Cerebellar nuclear complex (tissue), 1 donor: ENCODE data around the gene ANAPC4.
"Not testable (repeated sequence)": the region's sequence is repeated elsewhere in the genome, so short reads cannot be mapped to it uniquely, and the experiment has no call there.

Experiments
- DNase-seq, 2 experiments: peaks; one replicate each; lab custom pipeline; 2025; lab: John Stamatoyannopoulos, UW

ANAPC4 gene, protein sequence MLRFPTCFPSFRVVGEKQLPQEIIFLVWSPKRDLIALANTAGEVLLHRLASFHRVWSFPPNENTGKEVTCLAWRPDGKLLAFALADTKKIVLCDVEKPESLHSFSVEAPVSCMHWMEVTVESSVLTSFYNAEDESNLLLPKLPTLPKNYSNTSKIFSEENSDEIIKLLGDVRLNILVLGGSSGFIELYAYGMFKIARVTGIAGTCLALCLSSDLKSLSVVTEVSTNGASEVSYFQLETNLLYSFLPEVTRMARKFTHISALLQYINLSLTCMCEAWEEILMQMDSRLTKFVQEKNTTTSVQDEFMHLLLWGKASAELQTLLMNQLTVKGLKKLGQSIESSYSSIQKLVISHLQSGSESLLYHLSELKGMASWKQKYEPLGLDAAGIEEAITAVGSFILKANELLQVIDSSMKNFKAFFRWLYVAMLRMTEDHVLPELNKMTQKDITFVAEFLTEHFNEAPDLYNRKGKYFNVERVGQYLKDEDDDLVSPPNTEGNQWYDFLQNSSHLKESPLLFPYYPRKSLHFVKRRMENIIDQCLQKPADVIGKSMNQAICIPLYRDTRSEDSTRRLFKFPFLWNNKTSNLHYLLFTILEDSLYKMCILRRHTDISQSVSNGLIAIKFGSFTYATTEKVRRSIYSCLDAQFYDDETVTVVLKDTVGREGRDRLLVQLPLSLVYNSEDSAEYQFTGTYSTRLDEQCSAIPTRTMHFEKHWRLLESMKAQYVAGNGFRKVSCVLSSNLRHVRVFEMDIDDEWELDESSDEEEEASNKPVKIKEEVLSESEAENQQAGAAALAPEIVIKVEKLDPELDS

DNA sequence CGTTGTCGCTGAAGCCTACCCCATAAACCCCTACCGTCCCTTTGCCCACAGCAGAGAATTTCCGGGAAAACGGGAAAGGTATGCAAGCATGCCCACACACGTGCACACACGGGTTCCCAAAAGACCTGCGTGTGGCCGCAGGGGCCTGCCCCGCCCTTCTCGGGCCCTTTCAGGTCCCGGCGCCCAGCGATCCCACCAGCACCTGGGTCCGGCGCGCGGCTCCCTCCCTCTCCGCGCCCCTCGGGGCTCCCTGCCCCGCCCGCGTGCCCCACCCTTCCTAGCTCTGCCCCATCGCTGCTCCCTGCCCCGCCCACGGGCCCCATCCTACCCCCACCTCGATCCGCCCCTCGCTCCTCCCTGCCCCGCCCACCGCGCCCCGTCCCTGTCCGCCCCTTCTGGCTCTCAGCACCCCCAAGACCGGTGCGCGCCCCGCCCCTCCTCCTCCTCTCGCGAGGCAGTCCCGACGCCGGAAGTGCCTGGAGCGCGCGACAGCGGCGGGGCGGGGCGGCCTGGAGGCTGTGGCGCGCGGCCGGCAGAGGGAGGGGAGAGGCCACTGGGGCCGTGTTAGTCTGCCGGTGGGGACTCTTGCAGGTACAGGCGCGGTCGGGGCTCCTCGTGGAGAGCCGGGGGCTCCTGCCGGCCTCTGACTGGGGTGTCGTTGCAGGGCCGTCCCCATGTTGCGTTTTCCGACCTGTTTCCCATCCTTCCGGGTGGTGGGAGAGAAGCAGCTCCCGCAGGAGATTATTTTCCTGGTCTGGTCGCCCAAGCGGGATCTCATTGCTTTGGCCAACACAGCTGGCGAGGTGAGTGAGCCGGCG lies at the start of gene ANAPC4:
ANAPC4 (plus strand) TSS at position 510 of the 818 bp plus-strand sequence; CDS start at position 675, 165 bp downstream.
- peak; percentile 20 to 39 for DNase-seq

DNA sequence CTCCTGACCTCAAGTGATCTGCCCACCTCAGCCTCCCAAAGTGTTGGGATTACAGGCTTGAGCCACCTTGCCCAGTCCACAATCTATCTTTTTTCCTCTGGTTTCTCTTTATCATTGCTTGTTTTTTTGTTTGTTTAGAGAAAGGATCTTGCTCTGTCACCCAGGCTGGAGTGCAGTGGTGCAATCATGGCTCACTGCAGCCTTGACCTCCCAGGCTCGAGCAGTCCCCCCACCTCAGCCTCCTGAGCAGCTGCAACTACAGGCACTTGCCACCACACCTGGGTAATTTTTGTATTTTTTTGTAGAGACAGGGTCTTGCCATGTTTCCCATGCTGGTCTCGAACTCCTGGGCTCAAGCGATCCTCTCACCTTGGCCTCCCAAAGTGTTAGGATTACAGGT lies 48.6 kb upstream of the ANAPC4 start:
- not testable (repeated sequence) for DNase-seq

DNA sequence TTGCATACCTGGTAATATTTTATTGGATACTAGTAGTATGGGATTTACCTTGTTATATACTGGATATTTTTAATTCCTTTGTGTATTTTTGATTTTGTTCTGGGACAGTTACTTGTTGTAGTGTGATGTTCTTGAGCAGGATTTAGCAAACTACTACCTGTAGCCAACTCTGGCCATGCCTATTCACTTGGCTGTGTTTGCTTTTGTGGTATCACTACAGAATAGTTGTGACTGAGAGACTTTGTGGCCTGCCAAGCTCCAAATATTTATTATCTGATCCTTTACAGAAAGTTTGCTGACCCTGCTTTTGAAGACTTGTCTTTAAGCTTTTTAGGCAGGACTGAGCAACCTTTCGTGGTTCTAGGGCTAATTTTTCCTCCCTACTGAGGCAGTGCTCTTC lies 46.7 kb upstream of the ANAPC4 start:
- DNase-seq: no peak

DNA sequence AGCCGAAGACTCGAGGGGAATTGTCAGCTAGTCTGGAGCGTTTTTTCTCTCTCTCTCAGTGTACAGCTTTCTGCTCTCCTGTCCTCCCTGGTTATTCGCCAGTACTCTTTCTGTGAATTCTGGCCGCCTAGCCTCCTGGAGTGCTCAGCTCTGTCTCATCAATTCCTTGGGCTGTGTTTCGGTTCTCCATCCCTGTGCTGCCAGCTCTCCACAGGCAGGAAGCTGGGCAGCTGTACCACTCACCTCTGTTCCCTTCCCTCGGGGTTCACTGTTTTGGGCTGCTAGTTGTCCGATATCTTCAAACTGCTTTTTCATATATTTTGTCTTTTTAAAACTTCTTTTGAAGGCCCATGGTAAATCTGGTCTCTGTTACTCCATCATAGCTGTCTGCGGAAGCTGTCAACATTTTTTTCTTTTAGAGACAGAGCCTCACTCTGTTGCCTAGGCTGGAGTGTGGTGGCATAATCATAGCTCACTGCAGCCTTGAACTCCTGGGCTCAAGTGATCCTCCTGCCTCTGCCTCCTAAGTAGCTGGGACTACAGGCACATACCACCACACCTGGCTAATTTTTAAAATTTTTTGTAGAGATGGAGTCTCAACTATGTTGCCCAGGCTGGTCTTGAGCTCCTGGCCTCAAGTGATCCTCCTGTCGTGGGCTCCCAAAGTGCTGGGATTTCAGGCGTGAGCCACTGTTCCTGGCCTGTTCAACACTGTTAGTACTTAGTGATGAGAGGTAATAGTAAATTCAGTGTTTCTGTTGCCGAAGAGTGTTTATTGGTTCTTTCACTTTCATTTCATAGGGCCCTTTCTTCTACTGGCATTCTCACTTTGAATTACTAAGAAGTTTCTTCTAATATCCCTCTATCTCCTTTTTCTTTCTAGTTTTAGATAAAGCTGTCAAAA lies 45.9 kb upstream of the ANAPC4 start:
- no peak for DNase-seq

DNA sequence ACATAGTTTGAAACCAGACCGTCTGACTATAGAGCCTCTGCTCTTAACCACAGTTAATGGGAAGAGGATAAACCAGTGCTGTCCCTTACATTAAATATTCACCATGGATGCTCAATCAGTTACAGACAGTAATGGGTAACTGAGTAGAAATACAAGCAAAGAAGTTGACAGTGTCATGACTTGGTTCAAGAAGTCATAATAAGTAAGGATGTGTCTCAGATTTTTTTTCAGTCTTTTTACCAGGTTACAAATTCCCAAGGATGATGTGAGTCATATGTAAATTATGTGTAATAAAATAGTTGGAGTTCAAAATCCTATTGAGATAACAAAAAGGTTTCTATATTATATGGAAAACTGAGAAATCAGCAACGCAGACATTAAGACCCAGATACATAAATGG lies 33.4 kb upstream of the ANAPC4 start:
- no peak for DNase-seq

DNA sequence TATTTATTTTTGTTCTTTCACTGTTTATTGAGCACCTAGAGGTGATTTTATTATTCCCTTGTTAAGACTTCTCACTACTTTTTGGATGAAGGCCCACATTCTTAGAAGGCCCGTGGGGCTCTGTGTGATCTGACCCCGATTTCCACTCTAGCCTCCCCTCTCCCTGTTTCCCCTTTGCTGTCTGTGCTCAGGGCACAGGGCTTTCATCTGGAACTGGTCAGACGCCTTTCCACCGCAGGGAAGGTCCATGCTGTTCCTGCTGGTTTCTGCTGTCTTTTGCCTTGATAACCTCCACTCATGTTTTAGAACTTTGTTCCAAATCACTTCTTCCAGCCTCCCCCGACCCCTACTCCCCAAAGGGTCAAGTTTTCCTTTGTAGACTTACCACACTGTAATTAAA lies 31.3 kb upstream of the ANAPC4 start:
- no peak for DNase-seq

DNA sequence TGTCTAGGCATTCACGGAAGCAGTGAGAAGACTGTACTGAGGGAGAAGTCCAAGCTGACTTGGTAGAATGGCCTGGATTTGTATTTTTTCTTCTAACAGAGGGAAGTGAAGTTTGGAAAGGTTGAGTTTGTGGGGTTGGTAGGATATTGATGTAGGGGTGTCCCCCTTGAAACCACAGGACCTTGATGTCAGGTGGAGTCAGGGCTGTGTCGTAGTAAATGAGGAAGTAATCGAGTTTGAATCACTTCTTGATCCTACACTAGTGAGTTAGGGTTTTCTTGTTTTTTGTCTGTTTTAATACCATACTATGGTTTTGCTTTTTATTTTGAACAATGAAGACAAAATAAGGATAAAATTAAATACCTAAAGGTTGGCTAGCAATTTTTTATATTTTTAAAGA lies 30.1 kb upstream of the ANAPC4 start:
- no peak for DNase-seq

DNA sequence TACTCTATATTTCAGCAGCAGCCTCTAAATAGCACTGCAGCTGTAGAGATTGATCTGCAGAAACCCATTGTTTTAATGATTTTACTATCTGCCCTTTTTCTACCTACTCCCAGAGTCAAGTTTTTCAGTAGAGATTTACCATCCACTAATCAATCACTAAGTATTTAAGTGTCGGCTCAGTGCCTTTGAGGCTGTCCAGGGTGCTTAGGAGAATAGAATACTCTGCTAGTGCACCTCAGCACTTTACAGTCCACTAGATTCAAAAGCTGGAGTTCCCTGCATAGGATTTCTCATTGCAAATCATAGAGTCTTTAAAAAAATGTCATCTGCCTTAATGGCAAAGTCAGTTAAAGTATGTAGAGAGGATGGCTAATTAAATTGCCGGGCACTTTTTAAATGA lies 29.6 kb upstream of the ANAPC4 start:
- DNase-seq: no peak

DNA sequence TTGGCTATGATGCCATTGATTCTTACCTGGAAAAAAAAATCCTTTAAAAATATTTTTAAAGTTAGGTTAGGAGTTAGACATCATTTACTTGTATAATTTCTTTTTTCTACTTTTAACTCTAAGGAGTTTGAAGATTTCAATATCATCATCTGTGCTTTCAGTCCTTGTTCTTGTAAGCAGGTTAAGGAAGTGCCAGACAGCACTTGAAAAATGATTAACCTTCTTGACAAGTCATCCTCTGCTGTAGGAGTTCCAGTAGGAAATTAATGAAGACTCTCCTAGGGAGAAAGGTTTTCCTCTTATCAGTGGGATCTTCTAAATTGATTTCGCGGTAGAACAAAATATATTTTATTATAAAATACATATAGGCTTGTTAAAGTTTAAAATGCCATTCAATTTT lies 29.1 kb upstream of the ANAPC4 start:
- no peak for DNase-seq

DNA sequence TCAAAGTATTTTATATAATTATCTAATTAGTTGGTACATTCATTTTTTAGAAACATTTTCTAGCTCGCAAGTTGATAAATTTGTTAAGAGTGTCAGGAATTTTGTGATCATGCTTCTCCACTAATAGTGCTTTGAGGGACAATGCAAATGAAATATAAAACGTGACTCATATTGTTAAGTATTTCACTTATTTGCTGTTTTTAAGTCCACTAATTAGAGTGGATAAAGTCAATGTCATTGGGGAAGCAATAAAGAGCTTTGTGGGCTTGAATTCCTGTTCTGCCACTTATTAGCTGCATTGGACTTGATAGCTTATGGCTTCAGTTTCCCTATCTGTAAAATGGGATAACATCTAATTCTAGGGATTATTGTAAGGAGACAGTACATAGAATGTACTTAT lies 26.5 kb upstream of the ANAPC4 start:
- no peak for DNase-seq

DNA sequence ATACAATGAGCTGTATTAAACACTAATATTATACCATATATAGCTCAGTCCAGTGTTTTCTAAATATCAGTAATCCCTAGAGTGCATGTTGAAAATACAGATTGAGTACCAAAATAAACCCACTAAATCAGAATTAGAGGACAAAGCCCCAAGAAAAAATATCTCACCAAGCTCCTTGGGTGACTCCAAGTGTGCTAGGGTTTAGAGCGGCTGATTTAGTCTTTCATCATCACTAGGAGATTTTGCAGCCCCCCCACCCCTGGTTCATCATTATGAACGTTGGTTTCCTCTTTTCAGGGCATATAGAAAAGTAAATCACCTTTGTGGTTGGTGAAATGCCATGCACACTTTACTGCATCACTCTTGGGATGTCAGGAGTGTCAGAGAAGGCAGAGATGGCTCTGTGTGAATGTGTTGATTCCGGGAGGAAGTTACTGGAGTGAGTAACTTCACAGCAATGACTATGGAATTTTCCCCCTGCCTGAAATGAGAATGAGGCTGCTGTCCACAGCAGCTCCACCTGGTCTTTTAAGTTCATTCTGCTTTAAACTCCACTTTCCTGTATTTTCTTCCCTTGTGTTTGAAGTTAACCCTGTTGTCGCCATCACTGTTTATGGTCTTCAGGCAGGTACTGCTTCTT lies 25.2 kb upstream of the ANAPC4 start:
- DNase-seq: no peak

DNA sequence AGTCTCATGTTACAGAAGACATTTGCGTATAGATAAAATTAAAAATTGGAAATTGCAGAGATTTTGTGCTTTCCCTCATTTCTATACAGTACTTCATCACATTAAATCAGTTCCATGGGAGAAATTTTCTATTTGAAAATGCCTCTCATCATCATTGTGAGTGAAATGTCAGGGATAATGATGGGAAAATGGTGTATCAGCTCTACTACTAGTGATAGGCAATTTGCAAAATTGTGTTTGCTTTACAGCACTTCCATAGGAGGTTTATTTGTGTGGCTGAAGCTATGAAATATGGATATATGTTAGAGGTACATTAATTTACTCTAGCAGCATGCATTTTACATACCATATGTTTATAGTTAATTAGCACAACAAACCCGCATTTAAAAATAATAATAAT lies 21.0 kb upstream of the ANAPC4 start:
- DNase-seq: no peak

DNA sequence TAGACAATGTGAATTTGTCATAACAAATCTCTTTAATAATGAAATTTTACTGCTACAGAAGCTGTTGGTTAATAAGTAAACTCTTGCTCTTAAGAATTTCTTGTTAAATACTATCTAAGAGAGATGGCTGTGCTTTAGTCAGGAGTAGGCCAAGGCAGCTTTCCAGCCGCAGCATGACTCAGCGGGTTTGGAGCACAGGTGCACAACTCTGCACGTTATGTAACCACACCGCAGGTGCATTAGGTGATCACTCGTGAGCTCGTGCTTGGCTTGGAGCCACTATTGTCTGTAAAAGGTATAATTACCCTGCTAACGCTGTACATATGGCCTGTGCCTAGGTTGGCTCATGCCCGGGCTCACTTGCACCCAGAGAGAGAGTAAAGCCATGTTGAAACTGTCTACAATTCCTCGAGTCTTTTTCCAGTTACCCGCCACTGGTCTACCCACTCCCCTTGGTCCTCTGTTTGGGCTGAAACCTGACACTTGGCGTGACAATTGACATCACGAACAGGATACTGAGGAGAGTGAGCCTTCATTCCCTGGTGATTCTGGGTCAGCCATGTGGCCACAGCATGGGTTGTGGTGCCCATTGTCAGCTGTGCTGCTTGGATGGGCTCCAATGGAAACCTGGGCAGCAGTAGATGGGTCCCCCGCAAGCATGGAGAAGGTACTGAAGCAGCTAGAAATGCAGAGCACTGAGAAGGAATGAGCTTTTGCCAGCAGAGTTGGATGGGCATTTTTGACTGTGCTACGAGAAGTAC lies 18.4 kb upstream of the ANAPC4 start:
- DNase-seq: no peak

DNA sequence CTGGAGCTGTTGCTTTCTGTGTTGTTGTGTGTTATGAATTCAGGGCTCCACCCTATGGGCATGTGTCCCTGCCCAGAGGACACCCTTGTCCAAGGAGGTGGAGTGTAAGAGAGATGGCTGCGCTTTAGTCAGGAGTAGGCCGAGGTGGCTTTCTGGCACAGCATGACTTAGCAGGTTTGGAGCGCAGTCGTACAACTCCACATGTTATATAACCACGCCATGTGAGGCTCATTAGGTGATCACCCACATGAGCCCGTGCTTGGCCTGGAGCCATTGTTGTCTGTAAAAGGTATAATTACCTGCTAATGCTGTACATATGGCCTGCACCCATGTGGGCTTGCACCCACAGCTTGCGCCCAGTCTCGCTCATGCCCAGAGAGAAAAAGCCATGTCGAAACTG lies 15.8 kb upstream of the ANAPC4 start:
- no peak for DNase-seq

DNA sequence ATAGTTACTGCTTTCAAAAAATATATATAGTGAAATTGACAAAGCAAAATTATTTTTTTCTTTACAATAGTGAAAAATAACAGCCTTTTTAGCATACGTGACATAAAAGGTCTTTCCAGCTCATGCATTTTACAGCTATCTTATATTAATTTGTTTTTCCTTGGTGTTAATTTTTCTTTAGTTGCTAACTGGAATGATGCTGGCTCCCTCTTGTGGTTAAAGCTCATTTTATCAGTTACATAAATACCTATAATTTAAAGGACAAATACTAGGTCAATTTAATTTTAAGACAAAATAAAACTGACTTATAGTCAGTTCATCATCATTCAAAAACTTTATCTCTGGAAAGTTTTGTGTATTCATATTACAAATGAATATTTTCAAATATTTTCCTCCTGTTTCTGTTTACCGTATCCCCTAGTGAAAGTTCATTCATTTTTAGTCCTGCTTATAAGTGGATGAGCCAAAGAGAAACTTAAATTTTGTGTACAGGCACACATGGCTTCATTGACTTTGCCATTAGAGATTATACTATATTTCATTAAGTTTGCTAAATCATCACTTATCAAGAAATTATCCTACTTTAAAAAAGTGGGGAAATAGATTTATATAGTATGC lies 9.9 kb upstream of the ANAPC4 start:
- no peak for DNase-seq

DNA sequence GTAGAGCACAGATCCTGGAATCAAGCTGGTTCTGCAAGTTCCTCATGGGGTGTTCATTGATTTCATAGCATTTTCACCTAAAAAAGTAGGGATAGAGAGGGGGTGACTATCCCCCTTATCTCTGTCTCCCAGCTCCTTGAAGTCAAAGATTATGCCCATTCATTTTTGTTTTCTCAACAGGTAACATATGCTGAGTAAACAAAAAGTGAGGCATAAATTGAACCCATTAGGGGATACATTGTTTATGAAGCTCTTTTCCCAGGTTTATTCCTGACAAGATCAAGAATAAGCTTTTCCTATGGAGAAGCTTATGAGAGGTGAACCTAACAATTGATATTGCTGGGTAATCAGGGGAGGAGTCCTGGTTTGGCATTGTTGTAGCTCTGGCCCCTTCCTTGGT lies 9.2 kb upstream of the ANAPC4 start:
- no peak for DNase-seq

DNA sequence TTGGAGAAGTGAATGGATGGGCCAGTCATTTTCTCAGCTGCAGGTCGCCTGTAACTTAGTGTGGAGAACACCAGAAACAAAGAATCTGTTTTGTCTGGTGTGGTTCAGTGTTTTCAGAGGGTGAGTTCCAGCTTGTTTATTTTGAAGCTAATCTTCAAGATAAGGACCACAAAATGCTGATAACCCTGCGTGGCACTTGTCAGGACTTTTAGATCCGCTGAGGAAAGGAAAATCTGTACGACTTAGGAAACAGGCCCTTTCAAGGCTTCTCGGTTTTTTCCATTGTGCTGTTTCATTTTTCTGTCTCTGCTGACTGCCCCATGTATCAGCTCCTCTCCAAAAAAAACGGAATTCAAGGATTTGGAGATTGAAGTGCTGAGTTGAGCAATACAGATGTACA lies 8.7 kb upstream of the ANAPC4 start:
- no peak for DNase-seq

DNA sequence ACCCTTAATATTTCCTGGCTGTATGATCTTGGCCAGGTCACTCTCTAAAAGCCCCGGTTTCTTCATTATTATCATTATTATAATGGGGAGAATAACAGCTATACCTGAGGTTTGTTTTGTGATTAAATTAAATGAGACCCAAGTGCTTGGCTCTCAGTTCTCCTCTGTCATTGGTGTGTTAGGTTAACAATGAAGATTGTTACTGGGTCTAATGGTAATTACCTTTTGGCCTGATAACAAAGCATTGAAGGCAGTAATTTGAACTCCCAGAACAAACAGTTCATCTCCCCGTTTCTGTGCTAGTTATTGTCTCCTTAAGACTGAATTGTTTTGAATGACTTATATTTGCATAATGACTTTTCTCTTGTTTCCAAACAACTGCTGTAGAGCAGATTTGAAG lies 6.8 kb upstream of the ANAPC4 start:
- DNase-seq: no peak

DNA sequence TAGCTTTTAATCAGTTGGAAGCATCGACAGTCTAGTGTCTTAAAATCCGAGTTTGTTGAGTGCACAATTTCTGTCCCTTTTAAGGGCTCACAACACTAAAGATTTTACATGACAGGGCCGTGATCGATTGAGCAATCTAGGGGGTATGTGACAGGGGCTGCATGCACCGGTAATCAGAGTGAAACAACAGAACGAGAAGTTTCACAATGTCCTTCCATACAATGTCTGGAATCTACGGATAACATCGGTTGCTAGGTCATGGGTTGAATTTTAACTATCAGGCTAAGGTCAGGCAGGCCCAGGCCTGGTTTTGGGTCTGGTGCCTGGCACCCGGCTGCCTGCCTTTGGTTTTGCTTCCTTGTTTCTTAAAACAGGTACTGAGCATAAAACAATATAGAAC lies 4.5 kb upstream of the ANAPC4 start:
- DNase-seq: not testable (repeated sequence)
